GM19372 (cell line): ENCODE data around the gene CDKAL1.
"Not testable (repeated sequence)": the region's sequence is repeated elsewhere in the genome, so short reads cannot be mapped to it uniquely, and the experiment has no call there.

Experiments
- ATAC-seq: cut with Tn5 transposase; IDR thresholded peaks from one replicate; pipeline ENCODE4 v1.9.1; 2021; ENCODE audit warnings: mild to moderate bottlenecking, low read depth, moderate library complexity; ENCODE audit not compliant: unreplicated experiment

CDKAL1 gene

GRCh38 chr6:20534295-20535262, at the start of gene CDKAL1:
Gene CDKAL1 (plus strand): TSS chr6:20534457. CDS start chr6:20546351, 11,894 bp downstream.
- peak; percentile 86 for ATAC-seq

GRCh38 chr6:20486641-20487040, 47.6 kb upstream of the CDKAL1 start:
- ATAC-seq: no peak

- no peak for ATAC-seq
These were observed 46.4 kb upstream of the CDKAL1 start for GRCh38 chr6:20487669-20488375.

GRCh38 chr6:20490591-20490990, 43.7 kb upstream of the CDKAL1 start:
- no peak for ATAC-seq

- ATAC-seq: no peak
These were observed 42.2 kb upstream of the CDKAL1 start for GRCh38 chr6:20492099-20492498.

- no peak for ATAC-seq
These were observed 36.8 kb upstream of the CDKAL1 start for GRCh38 chr6:20497216-20498040.

GRCh38 chr6:20498041-20498385, 36.2 kb upstream of the CDKAL1 start:
- ATAC-seq: no peak

- ATAC-seq: no peak
These were observed 25.0 kb upstream of the CDKAL1 start for GRCh38 chr6:20509212-20509611.

GRCh38 chr6:20511852-20512251, 22.4 kb upstream of the CDKAL1 start:
- no peak for ATAC-seq

- not testable (repeated sequence) for ATAC-seq
These were observed 9.0 kb upstream of the CDKAL1 start for GRCh38 chr6:20525208-20525607.

- ATAC-seq: peak; percentile 68
These were observed 5.2 kb upstream of the CDKAL1 start for GRCh38 chr6:20529086-20529448.

- no peak for ATAC-seq
These were observed 1.4 kb upstream of the CDKAL1 start for GRCh38 chr6:20532881-20533280.

- peak; percentile 13 for ATAC-seq
These were observed 437 bp upstream of the CDKAL1 start for GRCh38 chr6:20533746-20534294.

GRCh38 chr6:20538131-20538662, 3.9 kb downstream of the CDKAL1 start:
- no peak for ATAC-seq

GRCh38 chr6:20538907-20539306, 4.7 kb downstream of the CDKAL1 start:
- ATAC-seq: no peak

GRCh38 chr6:20539387-20539786, 5.1 kb downstream of the CDKAL1 start:
- ATAC-seq: no peak

- no peak for ATAC-seq
These were observed 6.4 kb downstream of the CDKAL1 start for GRCh38 chr6:20540683-20541082.

- no peak for ATAC-seq
These were observed 7.1 kb downstream of the CDKAL1 start for GRCh38 chr6:20541382-20541781.

GRCh38 chr6:20542927-20543602, 8.8 kb downstream of the CDKAL1 start:
- peak; percentile 99 for ATAC-seq

- ATAC-seq: no peak
These were observed 14.0 kb downstream of the CDKAL1 start for GRCh38 chr6:20548264-20548663.
